Stimulated activated CD8-positive, alpha-beta memory T cell treated with anti-CD3 and anti-CD28 coated beads, Interleukin-12 subunit alpha, Interleukin-12 subunit beta, amount 100 ng/mL, for 24 hours (primary cell): ENCODE results near the gene KRAS.

Experiments used
- DNase-seq: peaks from one replicate; pipeline ENCODE4 v3.0.0-alpha.2; 2020; ENCODE audit errors: extremely low read depth

Gene KRAS

DNA sequence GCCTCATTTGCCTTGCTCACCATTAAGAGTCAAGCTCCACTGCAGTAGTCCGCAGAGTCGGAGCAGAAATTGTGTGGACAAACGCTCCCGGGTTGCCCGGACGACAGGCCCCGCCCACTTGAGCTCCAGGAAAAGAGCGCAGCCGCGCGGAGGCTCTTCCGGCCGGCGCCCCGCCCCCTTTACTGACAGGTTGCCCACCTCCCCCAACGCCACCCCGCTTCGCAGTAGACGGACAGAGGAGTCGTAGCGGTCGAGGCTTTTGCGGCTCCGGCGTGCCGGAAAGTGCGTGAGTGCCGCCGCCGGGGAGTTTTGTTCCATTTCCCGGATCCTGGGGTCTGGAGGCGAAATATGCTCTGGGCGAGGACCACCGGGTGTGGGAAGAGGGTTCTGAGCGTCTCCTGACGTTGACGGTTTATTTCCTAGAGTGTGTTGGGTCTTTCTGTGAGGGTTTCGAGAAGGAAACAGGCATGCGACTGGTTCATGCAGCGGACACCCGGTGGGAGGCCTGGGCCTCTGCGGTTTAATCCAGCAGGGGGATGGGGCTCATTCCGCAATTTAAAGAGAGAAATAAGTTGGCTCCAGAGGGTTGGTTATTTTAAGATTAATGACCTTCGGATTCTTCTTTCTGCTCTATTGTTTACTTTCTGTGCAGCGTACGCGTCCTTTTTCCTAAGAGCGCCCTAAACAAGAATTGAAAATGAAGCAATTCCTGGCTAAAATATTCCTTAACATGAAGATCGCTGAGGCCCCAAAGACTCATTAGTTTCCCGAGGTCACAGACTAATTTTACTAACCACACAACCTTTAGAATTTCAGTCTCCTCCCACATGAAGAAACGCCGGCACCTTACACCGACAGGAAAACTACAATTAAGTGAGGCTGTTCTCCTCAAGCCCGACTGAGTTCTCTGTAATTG, 55.4 kb downstream of the KRAS start, which contains the start of the genes DNAI7 and ETFRF1:
DNAI7 (minus strand) TSS at position 105 of the 916 bp plus-strand sequence; CDS start at position 23, 82 bp downstream.
ETFRF1 (plus strand) TSS at position 182 of the 916 bp plus-strand sequence. CDS start 8,720 bp downstream, outside the sequence.
- DNase-seq, result peak; percentile 97

DNA sequence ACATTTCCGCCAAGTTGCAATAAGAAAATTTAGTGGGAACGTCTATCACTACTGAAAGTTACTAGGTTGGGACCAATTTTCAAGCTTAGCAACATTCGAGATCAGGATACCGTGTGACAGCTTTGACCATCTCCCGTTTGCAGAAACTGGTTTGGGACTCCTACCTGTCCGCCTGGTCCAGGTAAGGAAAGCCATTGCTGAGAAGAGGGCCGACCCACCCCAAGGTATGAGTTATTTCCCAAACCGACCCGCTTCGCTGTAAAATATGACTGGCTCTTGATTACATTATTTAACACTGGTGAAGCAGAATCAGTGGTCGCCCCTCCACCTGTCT, 56.0 kb downstream of the KRAS start:
- DNase-seq, result no peak

DNA sequence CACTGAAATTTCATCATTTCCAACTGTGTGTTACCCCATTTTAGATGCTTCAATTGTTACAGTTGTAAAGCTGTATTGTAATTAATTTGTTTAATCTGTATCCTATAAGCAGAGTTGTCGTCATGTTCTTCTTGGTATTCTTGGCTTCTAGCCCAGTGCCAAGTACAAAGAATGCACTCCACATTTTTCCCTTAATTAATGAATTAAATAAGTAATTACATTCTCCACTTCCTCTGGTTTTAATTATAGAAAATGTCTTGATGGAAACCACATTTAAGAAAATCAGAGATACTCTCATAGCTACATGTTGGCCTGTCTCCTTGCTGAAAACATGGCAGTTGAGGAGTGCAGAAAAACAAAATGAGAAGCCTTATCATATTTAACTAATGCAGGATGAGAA, 56.5 kb downstream of the KRAS start:
- no peak for DNase-seq

DNA sequence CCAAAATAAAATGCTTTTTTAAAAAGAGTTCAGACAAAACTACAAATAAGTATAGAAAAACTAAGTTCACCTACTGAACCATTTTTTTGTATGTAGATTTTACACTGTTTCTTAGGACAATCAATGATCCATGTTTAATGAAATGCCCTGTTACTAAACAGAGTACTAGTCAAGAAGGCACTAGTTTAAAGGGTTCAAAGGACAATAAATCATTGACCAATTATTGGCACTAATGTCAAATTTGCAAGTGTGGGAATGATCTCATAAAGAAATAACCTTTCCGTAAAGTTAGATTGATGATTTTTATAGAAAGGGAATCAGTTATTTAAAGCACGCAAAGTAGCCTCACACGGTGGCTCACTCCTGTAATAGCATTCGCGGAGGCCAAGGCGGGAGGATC, 59.9 kb downstream of the KRAS start:
- DNase-seq, result no peak

DNA sequence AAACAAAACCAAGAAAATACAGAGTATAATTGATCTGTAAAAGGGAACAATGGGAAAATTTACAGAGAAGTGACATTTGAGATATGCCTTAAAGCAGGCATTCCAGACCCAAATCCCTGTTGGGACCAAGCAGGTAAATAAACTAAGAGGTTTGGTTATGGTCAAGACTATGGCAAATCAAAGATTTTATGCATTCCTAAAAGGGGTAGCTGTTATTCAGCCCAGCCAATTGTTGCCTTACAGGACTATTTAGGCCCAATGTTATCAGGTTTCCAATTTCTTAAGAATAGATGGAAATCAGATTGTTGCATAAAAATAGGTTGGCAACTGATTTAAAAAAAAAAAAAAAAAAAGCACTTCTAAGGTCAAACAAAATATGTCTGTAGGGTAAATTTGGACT, 61.1 kb downstream of the KRAS start:
- DNase-seq, result no peak

DNA sequence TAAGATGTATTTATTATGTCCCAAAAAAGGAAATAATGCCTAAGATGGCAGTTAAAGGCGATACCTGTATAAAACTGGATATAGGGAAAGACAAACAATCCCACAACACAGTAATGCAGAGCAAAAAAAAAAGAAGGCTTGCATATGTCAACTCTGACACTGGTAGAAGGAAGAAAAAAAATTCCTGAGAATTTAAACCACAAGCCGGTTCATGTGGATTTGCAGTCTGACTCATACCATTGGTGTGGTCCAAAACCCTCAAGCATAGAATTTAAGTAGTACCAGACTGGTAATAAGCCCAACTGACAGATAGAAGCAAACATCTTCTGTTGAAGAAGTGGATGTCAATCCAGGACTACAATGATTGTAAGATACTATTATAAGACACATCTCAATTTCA, 62.9 kb downstream of the KRAS start:
- no peak for DNase-seq

DNA sequence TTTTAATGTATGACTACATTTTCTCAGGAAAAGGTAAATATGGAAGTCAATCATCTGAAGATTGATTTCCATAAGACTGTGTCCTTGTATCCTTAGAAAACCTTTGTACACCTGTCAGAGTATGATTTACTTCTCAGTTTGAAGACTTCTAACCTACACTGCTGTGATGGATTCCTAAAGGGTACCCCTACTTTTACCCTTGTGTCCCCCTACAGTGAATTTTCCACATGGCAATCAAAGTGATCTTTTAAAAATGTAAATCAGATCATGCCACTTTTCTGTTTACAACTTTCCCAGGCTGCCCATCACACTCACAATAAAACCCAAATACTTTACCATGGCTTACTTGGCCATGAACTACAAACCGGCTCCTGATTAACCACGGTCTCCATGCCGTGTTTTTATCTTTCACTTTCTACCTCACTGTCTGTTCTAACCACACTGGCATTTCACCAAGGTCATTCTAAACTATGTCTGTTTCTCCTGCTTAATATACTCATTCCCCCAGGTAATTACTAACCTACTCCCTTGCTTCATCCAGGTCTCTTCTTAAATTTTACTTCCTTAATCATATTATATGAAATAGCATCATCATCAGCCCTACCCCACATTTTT, 63.8 kb downstream of the KRAS start:
- DNase-seq, result no peak

DNA sequence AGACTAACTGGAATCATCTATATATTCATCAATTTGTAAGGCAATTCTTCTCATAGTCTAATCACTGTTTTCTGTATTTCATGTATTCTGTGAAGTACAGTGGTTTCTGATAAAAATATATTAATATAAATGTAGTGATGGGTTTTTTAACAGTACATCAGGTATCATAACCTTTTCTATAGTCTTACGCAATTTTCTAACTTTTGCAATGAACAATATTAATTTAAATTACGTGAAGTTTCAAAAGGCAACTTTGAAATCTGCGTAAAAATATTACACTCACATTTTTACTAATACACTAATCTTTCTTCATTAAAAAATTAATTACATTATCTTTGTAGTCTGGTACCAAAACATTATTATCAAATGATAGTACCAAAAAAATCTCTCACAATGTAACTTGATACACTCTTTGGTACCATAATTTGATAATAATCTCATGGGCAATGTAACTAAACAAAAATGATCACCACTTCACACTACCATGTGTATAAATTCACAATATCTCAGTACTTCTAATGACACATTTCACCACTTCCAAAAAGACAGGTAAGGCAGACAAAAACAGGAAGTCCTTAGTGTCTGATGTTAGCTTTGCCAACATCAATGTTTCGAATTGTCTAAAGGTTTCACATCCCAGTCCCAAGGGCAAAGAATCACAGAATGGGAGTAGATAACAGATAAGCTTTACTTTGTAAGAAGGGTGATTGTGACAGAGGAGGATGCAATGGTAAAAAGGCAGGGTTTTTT, 64.5 kb downstream of the KRAS start:
- no peak for DNase-seq

DNA sequence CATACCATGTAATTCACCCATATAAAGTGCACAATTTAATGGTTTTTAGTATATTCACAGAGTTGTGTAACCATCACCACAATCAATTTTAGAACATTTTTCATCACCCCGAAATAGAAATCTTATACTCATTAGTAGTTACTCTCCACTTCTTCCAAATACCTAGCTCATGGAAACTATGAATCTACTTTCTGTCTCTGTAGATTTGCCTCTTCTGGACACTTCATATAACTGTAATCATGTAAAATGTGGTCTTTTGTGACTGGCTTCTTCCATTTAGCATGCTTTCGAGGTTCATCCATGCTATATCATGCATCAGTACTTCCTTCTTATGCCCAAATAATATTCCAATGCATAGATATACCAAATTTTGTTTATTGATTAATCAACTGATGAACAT, 66.6 kb downstream of the KRAS start:
- DNase-seq, result no peak

DNA sequence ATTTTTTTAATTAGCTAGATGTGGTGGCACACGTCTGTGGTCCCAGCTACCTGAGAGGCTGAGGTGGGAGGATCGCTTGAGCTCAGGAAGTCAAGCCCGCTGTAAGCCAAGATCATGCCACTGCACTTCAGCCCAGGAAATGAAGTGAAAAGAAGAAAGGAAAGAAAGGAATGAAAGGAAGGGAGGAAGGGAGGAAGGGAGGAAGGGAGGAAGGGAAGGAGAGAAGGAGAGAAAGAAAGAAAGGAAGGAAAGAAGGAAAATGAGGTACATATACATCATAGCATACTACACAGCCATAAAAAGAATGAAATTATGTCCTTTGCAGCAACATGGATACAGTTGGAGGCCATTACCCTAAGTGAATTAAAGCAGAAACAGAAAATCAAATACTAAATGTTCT, 68.0 kb downstream of the KRAS start:
- no peak for DNase-seq

DNA sequence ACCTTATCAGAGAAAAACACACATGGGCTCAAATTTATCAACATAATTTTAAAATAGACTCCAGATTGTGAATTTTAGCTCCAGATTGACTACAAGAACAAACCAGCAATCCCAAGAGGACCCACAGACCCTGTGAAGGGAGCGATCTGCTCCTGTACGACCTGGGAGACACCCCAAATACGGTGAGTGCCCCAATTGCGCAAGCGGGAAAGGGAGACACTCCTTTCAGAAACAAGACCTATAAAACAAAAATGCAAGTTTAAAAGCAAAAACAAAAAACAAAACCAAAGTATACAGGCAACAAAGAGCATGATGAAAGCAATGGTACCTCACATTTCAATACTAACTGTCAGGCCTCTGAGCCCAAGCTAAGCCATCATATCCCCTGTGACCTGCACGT, 87.9 kb downstream of the KRAS start:
- no peak for DNase-seq

DNA sequence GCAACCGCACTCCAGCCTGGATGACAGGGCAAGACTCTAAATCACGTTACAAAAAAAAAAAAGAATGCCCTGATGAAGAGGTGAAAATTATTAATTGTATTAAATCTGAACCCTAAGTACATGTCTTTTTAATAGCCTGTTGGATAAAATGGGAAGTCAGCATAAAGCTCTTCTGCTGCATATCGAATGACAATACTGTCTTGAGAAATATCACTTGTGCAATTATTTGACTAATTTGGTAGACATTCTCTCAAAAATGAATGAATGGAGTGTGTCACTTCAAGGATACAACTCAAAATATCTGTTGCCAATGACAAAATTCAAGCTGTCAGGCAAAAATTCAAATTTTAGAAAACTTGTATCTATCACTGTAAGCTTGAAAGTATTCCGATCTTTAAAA, 94.7 kb downstream of the KRAS start:
- no peak for DNase-seq

DNA sequence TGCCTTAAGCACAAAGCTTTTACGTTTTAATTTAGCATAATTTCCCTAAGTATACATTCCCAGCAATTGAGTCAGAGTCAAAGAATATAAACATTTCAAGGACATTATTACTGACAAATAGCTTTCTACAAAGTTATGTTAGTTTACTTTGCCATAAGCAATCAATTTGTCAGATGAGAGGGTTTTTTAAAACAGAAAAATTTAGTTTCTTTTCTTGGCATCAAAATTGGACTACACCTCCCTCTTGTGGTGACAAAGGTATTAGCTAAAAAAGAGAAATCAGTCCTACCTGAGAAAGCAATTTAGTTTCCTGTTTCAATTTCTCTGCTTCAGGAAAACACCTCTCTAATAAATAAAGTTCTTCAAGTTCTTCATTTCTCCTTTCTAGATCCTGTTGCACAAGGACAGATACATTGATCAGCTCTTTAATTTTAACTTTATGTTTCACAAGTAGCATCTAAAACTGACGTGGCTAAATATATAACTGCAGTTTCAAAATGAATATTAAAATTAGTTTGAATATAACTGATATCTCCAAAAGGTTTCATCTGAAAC, 95.6 kb downstream of the KRAS start:
- DNase-seq, result no peak
